Measurements from ENCODE around the gene MAP3K14. TPM values are rescaled to one million over a fixed set of nuclear protein-coding genes. Genes with fewer than 3 reads are reported as not detected.

Gene MAP3K14
- total RNA-seq, 1 experiment from 2014 or later = 58.3 TPM

GRCh38 chr17:45223539-45224528 lies 93.0 kb downstream of the MAP3K14 start:
- ChIA-PET CTCF (no interaction called here), POLR2A (ENCODE audit: unreplicated experiment) (no interaction called here)
- DNase-seq = no peak
- no TSS peak for BruUV-seq (replicated peaks)
- H2AFZ ChIP-seq = no peak overlapping the region
- no peaks in the 10 kb centered on the region for H3K36me3 ChIP-seq (ENCODE audit: low read depth)
- intact Hi-C loops (cut with micrococcal nuclease; ENCODE audit: unreplicated experiment) = no loop called here
- H3K4me2 ChIP-seq = no peak overlapping the region
- peaks cover 35% of the 10 kb centered on the region for H3F3A ChIP-seq (ENCODE audit: insufficient read depth, low read depth)
- H3K27ac ChIP-seq = no peak overlapping the region
- H4K20me1 ChIP-seq (ENCODE audit: insufficient read depth) = no peaks in the 10 kb centered on the region
- TF ChIP-seq EZH2 (IDR thresholded peaks at IDR 0.05; ENCODE audit: low read depth) (no peak), CTCF (conservative IDR thresholded peaks at IDR 0.05) (no peak)
- H3K27me3 ChIP-seq (ENCODE audit: insufficient read depth, low read depth) = no peaks in the 10 kb centered on the region
- H3K4me3 ChIP-seq = no peak overlapping the region
- no peaks in the 10 kb centered on the region for H3K9me3 ChIP-seq (ENCODE audit: insufficient read depth, low read depth)
- no peaks in the 10 kb centered on the region for H3K9me2 ChIP-seq (ENCODE audit: insufficient read depth)
- peaks cover 33% of the 10 kb centered on the region for H3K4me1 ChIP-seq (replicated peaks; ENCODE audit: insufficient read depth)
- peaks cover 7% of the 10 kb centered on the region; the same call in 1 of the 2 replicates for H3K79me2 ChIP-seq (ENCODE audit: low read depth)

GRCh38 chr17:45222996-45223538 lies 93.8 kb downstream of the MAP3K14 start:
- H3F3A ChIP-seq (ENCODE audit: insufficient read depth, low read depth) = peaks cover 28% of the 10 kb centered on the region
- DNase-seq = no peak
- H3K36me3 ChIP-seq (ENCODE audit: low read depth) = no peaks in the 10 kb centered on the region
- no peaks in the 10 kb centered on the region for H4K20me1 ChIP-seq (ENCODE audit: insufficient read depth)
- H3K4me1 ChIP-seq (replicated peaks; ENCODE audit: insufficient read depth) = peaks cover 25% of the 10 kb centered on the region
- intact Hi-C loops (cut with micrococcal nuclease; ENCODE audit: unreplicated experiment) = no loop called here
- ChIA-PET CTCF (interaction anchor here (1.2 kb wide), 1 partner anchor 8 kb away, joined by 8 read pairs; no protein-coding TSS in a partner anchor), POLR2A (ENCODE audit: unreplicated experiment) (no interaction called here)
- no peak overlapping the region for H2AFZ ChIP-seq
- no peaks in the 10 kb centered on the region for H3K9me2 ChIP-seq (ENCODE audit: insufficient read depth)
- TF ChIP-seq EZH2 (IDR thresholded peaks at IDR 0.05; ENCODE audit: low read depth) = no peak
- TF ChIP-seq CTCF (conservative IDR thresholded peaks at IDR 0.05) = no peak
- no peak overlapping the region for H3K27ac ChIP-seq
- H3K4me3 ChIP-seq = no peak overlapping the region
- H3K79me2 ChIP-seq (ENCODE audit: low read depth) = peaks cover 7% of the 10 kb centered on the region; the same call in 1 of the 2 replicates
- no peaks in the 10 kb centered on the region for H3K27me3 ChIP-seq (ENCODE audit: insufficient read depth, low read depth)
- H3K9me3 ChIP-seq (ENCODE audit: insufficient read depth, low read depth) = no peaks in the 10 kb centered on the region
- BruUV-seq (replicated peaks) = TSS peak; percentile 25
- no peak overlapping the region for H3K4me2 ChIP-seq

- Histone ChIP-seq H3F3A (ENCODE audit: insufficient read depth, low read depth) (peaks cover 28% of the 10 kb centered on the region), H3K4me2 (peak overlapping the region; percentile 76), H2AFZ (no peak overlapping the region), H4K20me1 (ENCODE audit: insufficient read depth) (no peaks in the 10 kb centered on the region), H3K4me3 (peak overlapping the region; percentile 62; the same call in 1 of the 2 replicates), H3K79me2 (ENCODE audit: low read depth) (peaks cover 5% of the 10 kb centered on the region; the same call in 1 of the 2 replicates), H3K27me3 (ENCODE audit: insufficient read depth, low read depth) (no peaks in the 10 kb centered on the region), H3K27ac (no peak overlapping the region), H3K4me1 (replicated peaks; ENCODE audit: insufficient read depth) (peaks cover 22% of the 10 kb centered on the region), H3K9me3 (ENCODE audit: insufficient read depth, low read depth) (no peaks in the 10 kb centered on the region), H3K9me2 (ENCODE audit: insufficient read depth) (no peaks in the 10 kb centered on the region), H3K36me3 (ENCODE audit: low read depth) (no peaks in the 10 kb centered on the region)
- DNase-seq = no peak
- no peak; the same call in 1 of the 2 replicates for TF ChIP-seq EZH2 (IDR thresholded peaks at IDR 0.05; ENCODE audit: low read depth)
- no peak for TF ChIP-seq CTCF (conservative IDR thresholded peaks at IDR 0.05)
- intact Hi-C loops (cut with micrococcal nuclease; ENCODE audit: unreplicated experiment) = no loop called here
- POLR2A ChIA-PET (ENCODE audit: unreplicated experiment) = no interaction called here
- no TSS peak for BruUV-seq (replicated peaks)
- CTCF ChIA-PET = interaction anchor here (0.6 to 1.2 kb wide), 2 partner anchors 9 to 71 kb away, joined by 3 to 8 read pairs; no protein-coding TSS in a partner anchor
Measured at GRCh38 chr17:45222289-45222995, 94.4 kb downstream of the MAP3K14 start.
